CD4-positive, alpha-beta T cell treated with Interleukin-6 for 4 hours (primary cell): Measurements from ENCODE around the gene FCSK.
A peak's percentile ranks its signal among the peaks of the same experiment; 100 is the strongest.
"Not testable (repeated sequence)": the region's sequence is repeated elsewhere in the genome, so short reads cannot be mapped to it uniquely, and the experiment has no call there.

Experiments
- DNase-seq: peaks from one replicate; pipeline ENCODE4 v3.0.0-alpha.2; 2020; ENCODE audit warnings: mixed read lengths

The FCSK gene

GRCh38 chr16:70480127-70481105 is 26.0 kb downstream of the FCSK start:
- DNase-seq = no peak

DNA sequence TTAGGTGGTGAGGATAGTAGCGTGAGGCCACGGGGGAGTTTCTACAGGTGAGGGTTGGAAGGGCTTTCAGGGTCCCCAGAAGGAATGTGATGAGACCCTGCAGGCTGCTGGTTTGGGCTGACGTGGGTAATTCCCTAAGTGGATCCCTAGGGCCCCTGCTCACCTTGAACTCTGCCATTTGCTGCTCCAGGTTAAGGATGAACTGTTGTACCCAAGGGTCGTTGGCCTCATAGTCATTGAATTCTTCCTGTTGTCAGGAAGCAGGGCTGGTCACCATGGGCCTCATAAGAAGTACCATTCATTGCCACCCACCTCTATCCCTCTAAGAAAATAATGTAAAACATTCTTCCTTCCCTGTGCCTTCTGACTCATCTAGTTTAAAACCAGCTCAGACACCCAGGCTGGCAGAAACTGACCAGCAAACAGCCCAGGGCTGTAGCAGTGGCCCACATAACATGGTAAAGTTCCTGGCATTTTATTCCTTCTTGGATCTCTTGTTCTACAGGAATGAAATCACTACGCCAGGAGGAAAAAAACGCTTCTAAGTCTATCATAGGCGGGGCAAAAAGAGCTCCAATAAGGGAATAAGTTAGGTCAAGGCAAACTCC is 27.6 kb downstream of the FCSK start:
- DNase-seq = no peak

DNA sequence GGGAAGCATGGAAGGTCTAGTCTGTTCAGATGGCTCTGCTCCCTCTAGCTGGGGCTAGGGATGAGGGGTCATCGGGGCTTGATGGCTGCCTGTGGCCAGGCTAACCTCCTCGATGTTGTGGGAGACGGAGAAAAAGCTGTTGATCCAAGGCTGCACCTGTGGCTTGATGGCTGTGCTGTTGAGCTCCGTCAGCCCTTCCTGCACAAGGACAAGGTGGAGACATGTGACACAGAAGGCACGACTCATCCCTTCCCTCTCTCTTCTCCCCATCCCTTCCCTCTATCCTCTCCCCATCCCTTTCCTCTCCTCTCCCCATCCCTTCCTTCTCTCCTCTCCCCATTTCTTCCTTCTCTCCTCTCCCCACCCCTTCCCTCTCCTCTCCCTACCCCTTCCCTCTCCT is 28.2 kb downstream of the FCSK start:
- no peak for DNase-seq

- DNase-seq = no peak
Measured at GRCh38 chr16:70483426-70483825, 29.0 kb downstream of the FCSK start.

GRCh38 chr16:70484867-70485266 is 30.5 kb downstream of the FCSK start:
- DNase-seq = no peak

- DNase-seq = no peak
Measured at GRCh38 chr16:70490261-70490660, 35.9 kb downstream of the FCSK start.

GRCh38 chr16:70493802-70494201 is 39.4 kb downstream of the FCSK start:
- DNase-seq = no peak

DNA sequence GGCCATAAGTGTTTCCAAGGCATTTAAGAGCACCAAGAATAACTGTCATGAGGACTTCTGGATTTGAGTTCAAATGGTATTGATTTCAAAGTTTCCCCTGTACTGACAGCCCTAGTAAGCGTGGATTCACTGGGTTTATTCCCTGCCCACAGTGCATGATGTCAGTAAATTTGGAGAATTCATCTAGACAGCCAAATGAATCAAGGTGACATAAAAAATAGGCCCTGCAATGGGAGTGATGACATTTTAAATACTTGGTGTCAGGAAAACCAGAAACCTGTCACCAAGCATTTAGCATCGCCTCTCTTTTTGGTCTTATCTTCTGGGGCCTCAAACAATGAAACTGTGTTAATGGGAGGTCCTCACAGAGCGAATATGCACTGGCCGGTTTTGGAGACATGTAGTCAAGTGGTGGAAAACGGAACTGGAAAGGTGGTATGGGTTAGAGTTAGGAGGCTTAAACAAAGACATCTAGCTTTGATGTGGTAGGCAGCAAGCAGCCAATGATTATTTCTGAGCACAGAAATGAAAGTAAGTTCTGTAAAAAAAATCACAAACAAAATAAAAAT is 39.9 kb downstream of the FCSK start:
- no peak for DNase-seq

DNA sequence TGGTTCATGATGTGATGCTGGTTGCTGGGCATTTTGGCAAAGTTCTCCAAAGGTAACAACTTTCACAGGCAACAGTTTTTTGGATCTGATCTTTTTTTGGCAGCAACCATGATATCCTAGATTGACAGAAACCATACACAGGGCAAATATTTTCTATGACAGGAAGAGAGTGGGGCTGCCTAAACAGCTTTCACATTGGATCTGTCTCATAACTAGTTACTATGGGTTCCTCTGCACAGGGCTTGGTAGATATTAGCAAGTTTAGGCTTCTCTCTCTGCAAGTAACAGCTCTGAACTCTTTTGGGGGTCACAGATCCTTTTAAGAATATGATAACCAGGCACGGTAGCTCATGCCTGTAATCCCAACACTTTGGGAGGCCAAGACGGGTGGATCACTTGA is 40.4 kb downstream of the FCSK start:
- no peak for DNase-seq

DNA sequence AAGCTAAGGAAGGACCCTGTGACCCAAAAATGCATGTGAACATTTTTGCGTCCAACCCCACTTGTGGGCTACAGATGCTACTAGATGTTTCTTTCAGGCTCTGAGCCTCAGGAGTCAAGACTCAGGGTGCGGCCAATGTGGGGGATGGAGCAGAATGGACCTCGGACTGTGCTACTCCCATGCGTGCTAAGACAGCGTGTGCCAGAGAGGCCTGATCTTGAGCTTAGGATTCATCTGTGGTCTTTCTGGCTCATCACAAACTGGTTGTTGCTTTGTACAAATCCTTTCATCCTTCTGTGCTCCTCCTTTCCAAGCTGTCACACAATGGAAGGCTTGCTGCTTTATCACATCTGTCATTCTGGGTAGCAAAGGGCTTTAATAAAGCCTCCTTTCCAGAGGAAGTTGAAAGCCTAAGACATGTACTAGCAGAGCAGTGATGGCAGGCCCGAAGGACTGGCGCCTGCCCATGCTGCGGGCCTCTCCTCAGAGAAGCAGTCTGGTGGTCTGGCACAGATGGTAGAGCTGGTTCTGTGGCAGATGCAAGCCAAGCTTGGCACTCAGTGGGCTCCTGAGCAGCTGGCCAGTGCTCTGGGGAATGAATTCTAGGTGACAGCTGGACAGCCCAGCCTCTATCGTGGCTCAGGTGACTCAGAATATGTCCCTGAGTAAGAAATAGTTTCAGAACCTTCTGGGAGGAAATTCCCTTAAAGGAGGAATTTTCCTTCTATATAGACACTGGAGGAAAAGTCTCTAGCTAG is 41.2 kb downstream of the FCSK start:
- DNase-seq = no peak

DNA sequence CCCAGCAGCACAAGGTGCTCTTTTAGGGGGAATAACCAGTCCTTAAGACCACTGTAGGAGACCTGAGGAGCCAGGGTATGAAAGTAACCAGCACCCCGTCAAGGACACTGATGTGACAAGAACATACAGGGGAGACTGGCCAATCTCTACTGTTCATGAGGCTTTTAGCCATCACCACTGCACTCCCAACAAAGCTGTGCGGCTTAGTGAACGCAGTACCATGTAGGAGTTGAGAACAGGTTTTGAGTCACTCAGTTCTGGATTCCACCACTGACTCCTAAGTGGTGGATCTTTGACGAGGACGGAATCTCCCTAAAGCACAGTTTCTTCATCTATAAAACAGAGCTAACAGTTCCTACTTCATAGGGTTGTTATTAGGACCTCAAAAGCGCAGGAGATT is 42.1 kb downstream of the FCSK start:
- no peak for DNase-seq

- DNase-seq = no peak
Measured at GRCh38 chr16:70508752-70509151, 54.4 kb downstream of the FCSK start.

DNA sequence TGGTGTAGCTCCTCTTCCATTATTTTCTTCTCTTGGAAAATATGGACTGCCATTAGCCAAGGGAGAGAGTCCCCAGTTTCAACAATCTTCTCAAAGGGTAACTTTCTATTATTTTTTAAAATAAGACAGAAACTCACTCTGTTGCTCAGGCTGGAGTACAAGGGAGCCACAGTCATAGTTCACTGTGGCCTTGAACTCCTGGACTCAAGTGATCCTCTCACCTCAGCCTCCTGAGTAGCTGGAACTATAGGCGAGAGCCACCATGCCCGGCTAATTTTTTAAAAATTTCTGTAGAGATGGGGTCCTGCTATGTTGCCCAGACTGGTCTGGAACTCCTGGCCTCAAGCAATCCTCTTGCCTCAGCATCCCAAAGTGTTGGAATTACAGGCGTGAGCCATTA is 55.8 kb downstream of the FCSK start:
- DNase-seq = no peak

GRCh38 chr16:70511833-70512232 is 57.4 kb downstream of the FCSK start:
- no peak for DNase-seq

- DNase-seq = no peak
Measured at GRCh38 chr16:70512456-70512855, 58.1 kb downstream of the FCSK start.

DNA sequence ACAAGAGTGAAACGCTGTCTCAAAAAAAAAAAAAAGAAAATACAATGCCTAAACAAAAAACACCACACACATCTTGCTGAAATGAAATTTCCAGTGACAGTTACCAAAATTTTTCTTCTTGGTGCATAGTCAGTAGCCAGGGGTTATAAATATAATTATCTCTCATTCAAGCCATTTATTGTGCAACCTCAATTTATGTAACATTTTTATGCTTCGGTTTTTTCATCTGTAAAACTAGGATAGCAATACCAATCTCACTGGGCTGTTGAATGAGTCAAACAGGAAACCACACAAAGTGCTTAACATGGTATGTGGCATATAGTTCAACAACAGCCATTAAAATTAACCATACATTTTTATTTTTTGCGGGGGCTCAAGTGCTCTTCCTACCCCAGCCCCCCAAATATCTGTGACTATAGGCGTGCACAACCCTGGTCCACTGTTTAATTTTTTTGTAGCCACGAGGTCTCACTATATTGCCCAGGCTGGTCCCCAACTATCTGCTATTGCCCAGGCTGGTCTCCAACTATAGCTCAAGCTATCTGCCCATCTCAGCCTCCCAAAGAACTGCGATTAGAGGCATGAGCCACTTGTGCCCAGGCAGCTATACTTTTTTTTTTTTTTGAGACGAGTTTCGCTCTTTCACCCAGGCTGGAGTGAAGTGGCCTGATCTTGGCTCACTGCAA is 66.4 kb downstream of the FCSK start:
- DNase-seq = no peak

DNA sequence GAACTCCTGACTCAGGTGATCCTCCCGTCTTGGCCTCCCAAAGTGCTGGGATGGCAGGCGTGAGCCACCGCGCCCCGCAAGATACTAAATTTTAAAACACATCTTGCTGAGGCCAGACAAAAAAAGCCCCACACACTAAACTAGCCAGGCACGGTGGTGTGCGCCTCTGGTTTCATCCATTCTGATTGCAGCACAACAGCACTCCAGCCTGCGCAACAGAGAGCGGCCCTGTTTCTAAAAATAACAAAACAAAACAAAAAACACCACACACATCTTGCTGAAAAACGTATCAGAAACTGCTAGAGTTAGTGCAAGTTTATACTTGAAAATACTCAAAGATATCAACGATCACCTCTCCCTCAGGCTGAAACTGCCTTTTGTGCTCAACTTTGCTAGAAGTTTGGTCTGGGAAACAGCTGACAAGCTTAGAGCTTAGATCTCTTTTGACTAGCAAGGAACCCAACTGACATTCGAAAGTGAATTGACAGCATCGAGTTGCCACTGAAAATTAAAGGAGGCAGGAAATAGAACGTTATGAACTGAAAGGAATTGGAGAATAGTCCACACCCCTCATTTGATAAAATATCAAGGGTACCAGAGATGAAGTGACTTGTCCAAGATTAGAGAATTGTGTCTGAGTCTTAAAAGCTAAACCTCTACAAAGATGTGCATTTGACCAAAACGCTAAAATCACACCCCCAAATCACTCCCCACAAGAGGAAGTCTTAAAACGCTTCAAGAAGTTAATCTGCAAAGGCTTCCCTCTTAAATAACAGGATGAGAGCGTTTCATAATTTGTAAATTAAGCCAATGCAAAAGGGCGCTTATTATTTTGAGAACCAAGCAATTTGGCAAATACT is 68.1 kb downstream of the FCSK start:
- no peak for DNase-seq

DNA sequence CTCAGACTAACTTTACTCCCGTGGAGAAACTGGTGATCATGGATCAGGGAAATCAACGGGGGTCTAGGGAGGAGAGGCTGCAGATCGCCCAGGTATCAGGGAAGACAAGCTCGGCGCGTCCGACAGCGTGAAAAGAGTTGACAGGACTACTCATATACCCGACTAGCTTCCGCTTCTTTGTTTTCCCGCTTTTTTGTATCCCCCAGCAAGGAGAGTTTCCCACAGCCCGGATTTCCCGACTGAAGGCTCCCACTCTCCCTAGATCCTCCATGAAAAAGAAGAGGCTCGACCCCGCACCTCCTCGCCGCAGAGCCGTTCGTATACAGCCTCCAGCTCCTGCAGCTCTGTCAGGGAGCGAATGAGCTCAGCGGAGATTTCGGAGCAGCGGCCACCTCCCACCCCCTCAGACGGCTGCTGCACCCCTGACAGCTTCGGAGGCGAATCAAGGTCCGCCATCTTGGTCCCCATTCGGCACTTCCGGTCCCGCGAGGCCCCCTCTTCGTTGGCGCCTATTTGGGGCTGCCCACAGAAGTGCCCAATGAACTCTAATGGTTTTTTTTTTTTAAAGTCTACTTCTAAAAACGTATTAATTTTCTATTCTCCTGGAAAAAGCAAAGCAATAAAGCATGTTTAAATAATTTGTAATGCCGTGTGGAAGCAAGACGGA is 68.8 kb downstream of the FCSK start, which contains the start of gene COG4:
Gene COG4, minus strand, starts transcription at position 479 of the 667 bp plus-strand sequence. Its CDS starts 11 bp downstream, at position 468.
- peak; percentile 92 for DNase-seq

DNA sequence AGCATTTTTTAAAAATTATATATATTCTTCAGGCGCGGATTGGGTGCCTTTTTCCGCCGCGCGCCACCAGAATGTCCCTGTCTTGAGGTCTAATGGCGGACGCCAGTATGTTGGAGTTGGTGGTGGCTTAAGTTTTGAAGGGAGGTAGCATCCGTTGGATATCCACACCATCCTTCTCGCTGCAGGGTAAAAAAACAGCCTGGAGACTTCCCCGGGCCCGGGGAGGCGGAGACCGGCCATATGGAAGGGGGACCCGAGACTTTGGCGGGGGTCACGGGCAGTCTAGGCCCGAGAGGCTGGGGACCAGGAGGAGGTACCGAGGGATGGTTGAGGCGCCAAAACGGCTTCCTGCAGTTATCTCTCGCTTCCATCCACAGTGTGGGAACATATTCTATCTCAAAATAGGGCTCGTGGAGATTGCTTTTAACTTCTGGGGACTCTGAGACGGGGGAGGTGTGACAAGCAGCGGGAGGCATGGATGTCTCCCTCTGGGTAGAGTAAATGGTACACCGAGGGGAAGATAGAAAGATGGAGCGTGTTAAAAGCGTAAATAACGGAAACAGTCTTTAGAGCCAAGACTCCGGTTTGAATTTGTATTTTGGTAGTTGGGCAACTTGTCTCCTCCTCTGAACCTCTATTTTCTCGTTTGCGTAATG is 69.5 kb downstream of the FCSK start, which contains the start of gene SF3B3:
Gene SF3B3, plus strand, starts transcription at position 74 of the 656 bp plus-strand sequence. CDS start 2,841 bp downstream, outside the sequence.
- no peak for DNase-seq

GRCh38 chr16:70524399-70524825 is 70.0 kb downstream of the FCSK start:
- not testable (repeated sequence) for DNase-seq
